ENCODE measurements around the gene ST6GALNAC4.

Gene ST6GALNAC4

GRCh38 chr9:127920794-127921193 is 4.0 kb upstream of the ST6GALNAC4 start:
- no peak overlapping the region for H3K4me3 ChIP-seq (ENCODE audit: low read length)
- H3K36me3 ChIP-seq (ENCODE audit: insufficient read depth, low read length): no peaks in the 10 kb centered on the region
- H3K4me1 ChIP-seq (ENCODE audit: insufficient read depth, low read length): peaks cover 13% of the 10 kb centered on the region
- H3K9me3 ChIP-seq (ENCODE audit: low read length): no peaks in the 10 kb centered on the region
- no peak overlapping the region for H2AFZ ChIP-seq (ENCODE audit: low read depth, low read length)
- peaks cover 11% of the 10 kb centered on the region for H3K27me3 ChIP-seq (ENCODE audit: insufficient read depth, low read length)

GRCh38 chr9:127919253-127919815 is 2.5 kb upstream of the ST6GALNAC4 start:
- H3K9me3 ChIP-seq (ENCODE audit: low read length): no peaks in the 10 kb centered on the region
- H3K4me3 ChIP-seq (ENCODE audit: low read length): no peak overlapping the region
- H2AFZ ChIP-seq (ENCODE audit: low read depth, low read length): no peak overlapping the region
- H3K27me3 ChIP-seq (ENCODE audit: insufficient read depth, low read length): peaks cover 2% of the 10 kb centered on the region
- H3K4me1 ChIP-seq (ENCODE audit: insufficient read depth, low read length): peaks cover 13% of the 10 kb centered on the region
- no peaks in the 10 kb centered on the region for H3K36me3 ChIP-seq (ENCODE audit: insufficient read depth, low read length)

DNA sequence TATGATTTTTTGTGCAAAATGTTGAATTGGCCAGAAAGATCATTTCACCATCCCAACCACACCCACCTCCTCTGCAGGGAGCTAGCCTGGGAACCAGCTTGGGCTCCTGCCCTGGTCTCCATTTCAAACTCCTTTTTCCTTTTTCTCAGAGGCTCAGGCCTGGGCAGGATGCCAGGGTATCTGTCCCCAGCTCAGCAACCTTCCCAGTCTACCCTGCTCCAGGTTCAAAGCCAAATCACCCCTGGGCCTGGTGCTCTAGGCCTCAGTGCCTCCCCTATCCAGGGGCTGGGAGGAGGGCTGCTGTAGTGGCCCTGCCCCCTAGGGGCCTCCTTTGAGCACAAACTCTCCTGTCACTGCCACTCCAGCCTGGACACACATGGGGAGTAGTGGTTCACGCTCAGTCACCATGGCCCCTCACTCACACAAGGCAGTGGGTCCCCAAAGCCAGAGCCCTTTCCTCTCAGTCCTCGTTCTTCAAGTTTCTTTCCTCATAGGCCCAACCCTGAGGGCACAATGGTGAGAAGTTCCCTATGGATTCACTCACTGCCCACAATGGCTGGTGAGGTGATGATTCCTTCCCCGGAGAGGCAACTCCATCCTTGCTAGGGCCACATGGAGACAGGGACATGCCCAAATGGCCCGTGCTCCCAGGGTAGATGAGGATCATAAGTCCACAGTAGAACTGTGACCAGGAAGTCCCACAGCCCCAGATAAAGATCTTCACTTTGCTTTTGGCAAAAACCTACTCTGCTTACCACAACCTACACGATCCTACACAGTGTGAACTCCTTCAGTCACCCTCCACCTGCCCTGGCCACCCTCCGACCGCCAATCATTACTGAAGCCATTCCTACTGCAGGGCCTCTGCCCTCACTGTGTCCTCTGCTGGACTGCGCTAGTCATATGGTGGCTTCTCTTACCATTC is 1.6 kb upstream of the ST6GALNAC4 start:
- peaks cover 2% of the 10 kb centered on the region for H3K27me3 ChIP-seq (ENCODE audit: insufficient read depth, low read length)
- peaks cover 13% of the 10 kb centered on the region for H3K4me1 ChIP-seq (ENCODE audit: insufficient read depth, low read length)
- no peak overlapping the region for H2AFZ ChIP-seq (ENCODE audit: low read depth, low read length)
- no peak overlapping the region for H3K4me3 ChIP-seq (ENCODE audit: low read length)
- H3K36me3 ChIP-seq (ENCODE audit: insufficient read depth, low read length): no peaks in the 10 kb centered on the region
- no peaks in the 10 kb centered on the region for H3K9me3 ChIP-seq (ENCODE audit: low read length)

DNA sequence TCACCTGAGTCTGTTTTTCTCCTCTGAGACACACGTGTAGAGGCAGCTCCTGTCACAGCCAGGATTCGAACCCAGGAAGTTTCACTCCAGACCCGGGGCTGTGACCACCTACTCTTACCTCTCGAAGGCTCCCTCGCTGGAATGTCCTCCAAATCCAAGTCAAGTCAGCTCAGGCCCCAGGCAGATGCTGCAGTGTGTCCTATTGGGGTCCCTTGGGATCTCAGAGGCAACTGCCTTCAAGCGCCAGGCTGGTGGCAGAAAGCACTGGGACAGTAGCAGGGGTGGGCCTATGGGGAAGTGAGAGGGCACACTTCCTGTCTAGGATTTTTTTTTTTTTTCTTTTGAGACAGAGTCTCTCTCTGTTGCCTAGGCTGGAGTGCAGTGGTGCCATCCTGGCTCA is 762 bp upstream of the ST6GALNAC4 start:
- Histone ChIP-seq H3K36me3 (ENCODE audit: insufficient read depth, low read length) (no peaks in the 10 kb centered on the region), H2AFZ (ENCODE audit: low read depth, low read length) (no peak overlapping the region), H3K4me3 (ENCODE audit: low read length) (peak overlapping the region; percentile 51), H3K9me3 (ENCODE audit: low read length) (no peaks in the 10 kb centered on the region), H3K27me3 (ENCODE audit: insufficient read depth, low read length) (no peaks in the 10 kb centered on the region), H3K4me1 (ENCODE audit: insufficient read depth, low read length) (peaks cover 13% of the 10 kb centered on the region)

- H3K36me3 ChIP-seq (ENCODE audit: insufficient read depth, low read length): no peaks in the 10 kb centered on the region
- H2AFZ ChIP-seq (ENCODE audit: low read depth, low read length): peak overlapping the region; percentile 87
- peaks cover 13% of the 10 kb centered on the region for H3K4me1 ChIP-seq (ENCODE audit: insufficient read depth, low read length)
- no peaks in the 10 kb centered on the region for H3K27me3 ChIP-seq (ENCODE audit: insufficient read depth, low read length)
- no peaks in the 10 kb centered on the region for H3K9me3 ChIP-seq (ENCODE audit: low read length)
- H3K4me3 ChIP-seq (ENCODE audit: low read length): peak overlapping the region; percentile 78
Measured at GRCh38 chr9:127915801-127916719, 781 bp downstream of the ST6GALNAC4 start.

- Histone ChIP-seq H3K4me3 (ENCODE audit: low read length) (no peak overlapping the region), H3K27me3 (ENCODE audit: insufficient read depth, low read length) (no peaks in the 10 kb centered on the region), H2AFZ (ENCODE audit: low read depth, low read length) (no peak overlapping the region), H3K36me3 (ENCODE audit: insufficient read depth, low read length) (no peaks in the 10 kb centered on the region), H3K4me1 (ENCODE audit: insufficient read depth, low read length) (peaks cover 13% of the 10 kb centered on the region), H3K9me3 (ENCODE audit: low read length) (no peaks in the 10 kb centered on the region)
Measured at GRCh38 chr9:127915325-127915752, 1.5 kb downstream of the ST6GALNAC4 start.

DNA sequence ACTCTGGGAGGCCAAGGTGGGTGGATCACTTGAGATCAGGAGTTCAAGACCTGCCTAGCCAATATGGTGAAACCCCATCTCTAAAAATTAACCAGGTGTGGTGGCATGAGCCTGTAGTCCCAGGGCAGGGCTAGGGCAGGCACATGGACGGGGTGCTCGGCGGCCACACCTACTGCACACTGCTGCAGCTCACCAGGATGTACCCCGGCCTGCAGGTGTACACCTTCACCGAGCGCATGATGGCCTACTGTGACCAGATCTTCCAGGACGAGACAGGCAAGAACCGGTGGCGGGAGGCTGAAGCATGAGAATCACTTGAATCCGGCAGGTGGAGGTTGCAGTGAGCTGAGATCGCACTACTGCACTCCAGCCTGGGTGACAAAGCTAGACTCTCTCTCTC is 3.2 kb downstream of the ST6GALNAC4 start:
- Histone ChIP-seq H3K9me3 (ENCODE audit: low read length) (no peaks in the 10 kb centered on the region), H3K4me3 (ENCODE audit: low read length) (no peak overlapping the region), H3K27me3 (ENCODE audit: insufficient read depth, low read length) (no peaks in the 10 kb centered on the region), H3K36me3 (ENCODE audit: insufficient read depth, low read length) (no peaks in the 10 kb centered on the region), H3K4me1 (ENCODE audit: insufficient read depth, low read length) (peaks cover 13% of the 10 kb centered on the region), H2AFZ (ENCODE audit: low read depth, low read length) (no peak overlapping the region)

GRCh38 chr9:127912882-127913281 is 4.0 kb downstream of the ST6GALNAC4 start:
- no peaks in the 10 kb centered on the region for H3K36me3 ChIP-seq (ENCODE audit: insufficient read depth, low read length)

DNA sequence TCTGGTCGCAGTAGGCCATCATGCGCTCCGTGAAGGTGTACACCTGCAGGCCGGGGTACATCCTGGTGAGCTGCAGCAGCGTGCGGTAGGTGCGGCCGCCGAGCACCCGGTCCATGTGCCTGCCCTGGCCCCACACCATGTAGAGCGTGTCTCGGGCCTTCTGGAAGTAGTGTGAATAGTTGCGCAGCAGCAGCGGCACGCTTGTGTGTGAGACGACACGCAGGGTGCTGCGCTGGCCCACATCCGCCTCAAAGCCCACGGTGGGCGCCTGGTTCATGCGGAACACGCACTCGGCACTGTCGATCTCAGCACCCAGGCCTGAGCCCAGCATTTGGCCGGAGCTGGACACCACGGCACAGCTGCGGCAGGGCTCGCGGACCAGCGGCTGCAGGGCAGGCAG is 4.5 kb downstream of the ST6GALNAC4 start:
- Histone ChIP-seq H3K36me3 (ENCODE audit: insufficient read depth, low read length) (no peaks in the 10 kb centered on the region), H3K27me3 (ENCODE audit: insufficient read depth, low read length) (no peaks in the 10 kb centered on the region), H2AFZ (ENCODE audit: low read depth, low read length) (no peak overlapping the region), H3K4me3 (ENCODE audit: low read length) (no peak overlapping the region), H3K4me1 (ENCODE audit: insufficient read depth, low read length) (peaks cover 9% of the 10 kb centered on the region), H3K9me3 (ENCODE audit: low read length) (no peaks in the 10 kb centered on the region)

More at GRCh38 chr9:127912882-127913281, 4.0 kb downstream of the ST6GALNAC4 start:
- no peaks in the 10 kb centered on the region for H3K9me3 ChIP-seq (ENCODE audit: low read length)
- H3K4me3 ChIP-seq (ENCODE audit: low read length): no peak overlapping the region
- H3K27me3 ChIP-seq (ENCODE audit: insufficient read depth, low read length): no peaks in the 10 kb centered on the region
- H2AFZ ChIP-seq (ENCODE audit: low read depth, low read length): no peak overlapping the region
- peaks cover 10% of the 10 kb centered on the region for H3K4me1 ChIP-seq (ENCODE audit: insufficient read depth, low read length)

GRCh38 chr9:127910613-127911205 is 6.1 kb downstream of the ST6GALNAC4 start:
- Histone ChIP-seq H3K4me1 (ENCODE audit: insufficient read depth, low read length) (peaks cover 3% of the 10 kb centered on the region), H2AFZ (ENCODE audit: low read depth, low read length) (no peak overlapping the region), H3K4me3 (ENCODE audit: low read length) (no peak overlapping the region), H3K9me3 (ENCODE audit: low read length) (no peaks in the 10 kb centered on the region), H3K27me3 (ENCODE audit: insufficient read depth, low read length) (no peaks in the 10 kb centered on the region), H3K36me3 (ENCODE audit: insufficient read depth, low read length) (no peaks in the 10 kb centered on the region)

DNA sequence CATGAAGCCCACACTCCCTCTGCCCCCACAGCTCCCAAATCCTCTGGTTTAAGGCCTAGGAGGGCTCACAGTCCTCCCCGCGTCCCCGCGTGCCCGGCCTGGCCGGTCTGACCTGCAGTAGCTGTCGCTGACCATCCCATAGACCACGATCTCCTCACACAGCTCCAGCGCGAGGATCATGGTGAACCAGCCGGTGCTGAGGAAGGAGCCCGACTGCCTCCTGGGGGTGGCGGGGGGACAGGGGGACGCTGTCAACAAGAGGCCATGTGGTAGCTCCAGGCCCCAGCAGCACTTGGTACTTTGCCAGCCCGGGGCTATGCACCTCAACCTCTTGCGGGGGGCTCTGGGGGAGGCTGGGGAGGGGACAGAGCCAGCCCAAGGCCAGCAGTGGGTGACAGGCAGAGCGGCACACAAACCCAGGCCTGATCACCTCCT is 7.0 kb downstream of the ST6GALNAC4 start:
- H3K36me3 ChIP-seq (ENCODE audit: insufficient read depth, low read length): no peaks in the 10 kb centered on the region
- no peak overlapping the region for H2AFZ ChIP-seq (ENCODE audit: low read depth, low read length)
- no peaks in the 10 kb centered on the region for H3K27me3 ChIP-seq (ENCODE audit: insufficient read depth, low read length)
- H3K9me3 ChIP-seq (ENCODE audit: low read length): no peaks in the 10 kb centered on the region
- no peak overlapping the region for H3K4me3 ChIP-seq (ENCODE audit: low read length)
- H3K4me1 ChIP-seq (ENCODE audit: insufficient read depth, low read length): peaks cover 3% of the 10 kb centered on the region

- Histone ChIP-seq H2AFZ (ENCODE audit: low read depth, low read length) (no peak overlapping the region), H3K27me3 (ENCODE audit: insufficient read depth, low read length) (no peaks in the 10 kb centered on the region), H3K4me3 (ENCODE audit: low read length) (no peak overlapping the region), H3K36me3 (ENCODE audit: insufficient read depth, low read length) (no peaks in the 10 kb centered on the region), H3K4me1 (ENCODE audit: insufficient read depth, low read length) (peaks cover 13% of the 10 kb centered on the region), H3K9me3 (ENCODE audit: low read length) (no peaks in the 10 kb centered on the region)
Measured at GRCh38 chr9:127908660-127908926, 8.2 kb downstream of the ST6GALNAC4 start.
